RWPE2 (cell line): ENCODE measurements around the gene CUL4B.
A peak's percentile ranks its signal among the peaks of the same experiment; 100 is the strongest.
"Not testable (repeated sequence)": the region's sequence is repeated elsewhere in the genome, so short reads cannot be mapped to it uniquely, and the experiment has no call there.

Source experiments
- ATAC-seq: fragments of 200-7000 bp; cut with Tn5 transposase; 3 replicates; pipeline ENCODE4 v1.9.1; 2021; ENCODE audit warnings: low read depth
- DNase-seq: peaks from one replicate; pipeline ENCODE4 v3.0.0-alpha.2; 2020; ENCODE audit warnings: low spot score
- H3K27ac ChIP-seq: fragments of 450-650 bp; 2 replicates; pipeline ENCODE4 v1.5.1; 2017; ENCODE audit warnings: mild to moderate bottlenecking; ENCODE audit not compliant: poor library complexity, severe bottlenecking
- H3K27me3 ChIP-seq: fragments of 250-450 bp; sonication (Bioruptor Pico); 2 replicates; pipeline ENCODE4 v1.5.1; 2021; ENCODE audit warnings: mild to moderate bottlenecking, moderate library complexity; ENCODE audit not compliant: insufficient read depth, poor library complexity, severe bottlenecking
- H3K36me3 ChIP-seq: fragments of 250-450 bp; sonication (Bioruptor Pico); 2 replicates; pipeline ENCODE4 v1.5.1; 2020; ENCODE audit warnings: low read depth, mild to moderate bottlenecking, moderate library complexity
- H3K4me1 ChIP-seq: fragments of 250-450 bp; sonication (Bioruptor Pico); 2 replicates; pipeline ENCODE4 v1.5.1; 2021; ENCODE audit warnings: mild to moderate bottlenecking, moderate library complexity; ENCODE audit not compliant: insufficient read depth, poor library complexity, severe bottlenecking
- H3K4me3 ChIP-seq: fragments of 250-450 bp; sonication (Bioruptor Pico); 2 replicates; pipeline ENCODE4 v1.5.1; 2021; ENCODE audit warnings: mild to moderate bottlenecking, moderate library complexity; ENCODE audit not compliant: severe bottlenecking
- H3K9me3 ChIP-seq: fragments of 250-450 bp; sonication (Bioruptor Pico); 2 replicates; pipeline ENCODE4 v1.5.1; 2021; ENCODE audit warnings: mild to moderate bottlenecking, moderate library complexity; ENCODE audit not compliant: severe bottlenecking
- CTCF ChIP-seq: fragments of 450-650 bp; IDR thresholded peaks from one replicate; pipeline ENCODE4 v1.5.1; 2017; ENCODE audit warnings: mild to moderate bottlenecking, moderate library complexity; ENCODE audit not compliant: poor library complexity, severe bottlenecking

The CUL4B gene

DNA sequence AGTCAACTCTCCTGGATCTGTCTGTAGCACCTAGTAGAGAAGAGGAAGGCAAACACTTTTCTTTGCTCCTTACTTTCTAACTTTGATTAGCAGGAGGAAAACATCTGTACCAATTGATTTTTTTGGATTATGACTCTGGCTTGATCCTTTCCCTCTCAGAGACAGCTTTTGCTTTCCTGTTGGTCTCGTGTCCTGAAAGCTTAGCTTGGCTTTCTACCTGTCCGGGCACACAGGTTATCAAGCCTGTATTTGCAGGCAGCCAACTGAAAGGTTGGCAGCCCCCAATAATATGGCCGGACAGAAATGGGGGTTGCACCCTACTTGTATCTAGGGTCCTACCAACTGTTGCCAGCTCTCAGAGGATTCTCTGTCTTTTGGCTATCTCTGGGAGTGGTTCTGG is 48.5 kb downstream of the CUL4B start:
- Histone ChIP-seq H3K4me1 (no peaks in the 10 kb centered on the region), H3K36me3 (no peaks in the 10 kb centered on the region), H3K27me3 (no peaks in the 10 kb centered on the region), H3K27ac (no peak overlapping the region), H3K9me3 (no peaks in the 10 kb centered on the region), H3K4me3 (no peak overlapping the region)
- no peak for TF ChIP-seq CTCF
- DNase-seq (no peak), ATAC-seq (no peak)

DNA sequence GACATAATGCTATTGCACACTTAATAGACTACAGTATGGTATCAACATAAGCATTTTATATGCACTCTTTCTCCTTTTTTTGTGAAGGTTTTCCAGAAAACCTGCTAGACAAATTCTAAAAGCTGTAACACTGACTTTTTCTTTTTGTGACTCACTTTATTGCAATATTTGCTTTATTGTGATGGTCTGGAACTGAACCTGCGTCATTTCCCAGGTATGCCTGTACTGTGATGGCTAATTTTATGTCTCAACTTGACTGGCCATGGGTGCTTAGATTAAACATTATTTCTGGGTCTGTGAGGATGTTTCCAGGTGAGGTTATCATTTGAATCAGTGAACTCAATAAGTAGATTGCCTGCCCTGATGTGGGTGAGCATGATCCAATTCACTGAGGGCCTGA is 56.2 kb downstream of the CUL4B start:
- TF ChIP-seq CTCF: no peak
- peak; percentile 99 for ATAC-seq
- Histone ChIP-seq H3K27ac (peak overlapping the region; percentile 96), H3K4me1 (peaks cover 17% of the 10 kb centered on the region), H3K36me3 (no peaks in the 10 kb centered on the region), H3K9me3 (no peaks in the 10 kb centered on the region), H3K4me3 (no peak overlapping the region), H3K27me3 (no peaks in the 10 kb centered on the region)
- no peak for DNase-seq

- Histone ChIP-seq H3K27me3 (no peaks in the 10 kb centered on the region), H3K4me3 (no peak overlapping the region), H3K27ac (no peak overlapping the region), H3K9me3 (no peaks in the 10 kb centered on the region), H3K36me3 (no peaks in the 10 kb centered on the region), H3K4me1 (peaks cover 9% of the 10 kb centered on the region)
- ATAC-seq (no peak), DNase-seq (no peak)
- no peak for TF ChIP-seq CTCF
These were observed 61.3 kb downstream of the CUL4B start for GRCh38 chrX:120499301-120500072.

DNA sequence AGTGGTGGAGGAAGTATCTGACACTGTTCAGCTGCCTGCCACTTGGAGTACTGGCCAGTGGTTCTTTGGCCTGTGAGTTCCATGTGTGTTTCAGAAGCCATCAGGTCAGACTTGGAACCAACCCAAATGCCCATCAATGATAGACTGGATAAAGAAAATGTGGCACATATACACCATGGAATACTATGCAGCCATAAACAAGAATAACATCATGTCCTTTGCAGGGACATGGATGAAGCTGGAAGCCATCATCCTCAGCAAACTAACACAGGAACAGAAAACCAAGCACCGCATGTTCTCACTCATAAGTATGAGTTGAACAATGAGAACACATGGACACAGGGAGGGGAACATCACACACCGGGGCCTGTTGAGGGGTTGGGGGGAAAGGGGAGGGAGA is 70.6 kb downstream of the CUL4B start:
- not testable (repeated sequence) for H3K9me3 ChIP-seq, H3K4me1 ChIP-seq, H3K27ac ChIP-seq, DNase-seq, ATAC-seq, H3K27me3 ChIP-seq, H3K36me3 ChIP-seq, H3K4me3 ChIP-seq

GRCh38 chrX:120486786-120487185 is 74.0 kb downstream of the CUL4B start:
- Histone ChIP-seq H3K36me3 (no peaks in the 10 kb centered on the region), H3K4me3 (no peak overlapping the region), H3K27me3 (no peaks in the 10 kb centered on the region), H3K4me1 (peaks cover 3% of the 10 kb centered on the region), H3K9me3 (no peaks in the 10 kb centered on the region), H3K27ac (no peak overlapping the region)
- TF ChIP-seq CTCF: no peak
- no peak for ATAC-seq
- no peak for DNase-seq
